K562 (cell line): ENCODE results near the gene ZNF774. TPM values are rescaled to one million over a fixed set of nuclear protein-coding genes. Genes with fewer than 3 reads are reported as not detected.

Experiments used
- ARID2 ChIP-seq: fragments of 450-650 bp; IDR thresholded peaks from 2 replicates; pipeline ENCODE4 v1.6.1; 2017; ENCODE audit warnings: antibody characterized with exemption, mild to moderate bottlenecking
- FOXA3 ChIP-seq, 2 experiments: fragments of 450-650 bp in 1 of 2; sonication (generic) in 1 of 2; formaldehyde crosslinking; IDR thresholded peaks in 1 of 2; conservative IDR thresholded peaks in 1 of 2; 2 replicates each; pipeline versions ENCODE4 v1.4.0 to v1.8.0; 2020 to 2022; ENCODE audit warnings: mild to moderate bottlenecking in 2 of 2, missing genetic modification reagents in 1 of 2
- HDGF ChIP-seq: fragments of 450-650 bp; IDR thresholded peaks from 2 replicates; pipeline ENCODE4 v1.6.1; 2016
- MCM5 ChIP-seq: fragments of 450-650 bp; IDR thresholded peaks from 2 replicates; pipeline ENCODE4 v1.6.1; 2016; ENCODE audit warnings: low read depth
- MEF2D ChIP-seq: conservative IDR thresholded peaks from 2 replicates; pipeline ENCODE4 v1.6.1; 2016; ENCODE audit warnings: low read depth, missing genetic modification characterization, missing compliant biosample characterization
- NONO ChIP-seq, 2 experiments: fragments of 200-400 bp in 1 of 2; fragments of 450-650 bp in 1 of 2; formaldehyde crosslinking in 1 of 2; IDR thresholded peaks; 2 replicates each; pipeline ENCODE4 v1.6.1; 2017; ENCODE audit warnings: low read depth in 2 of 2, mild to moderate bottlenecking in 2 of 2, moderate library complexity in 2 of 2, low read length in 1 of 2
- SIN3B ChIP-seq: fragments of 450-650 bp; IDR thresholded peaks from 2 replicates; pipeline ENCODE4 v1.6.1; 2017; ENCODE audit warnings: low read depth, mild to moderate bottlenecking, moderate library complexity
- TBL1XR1 ChIP-seq, 2 experiments: IDR thresholded peaks; 2 replicates each; pipeline ENCODE4 v1.6.1; 2012; ENCODE audit warnings: improper control_type of control experiment in 2 of 2, low read length in 2 of 2, mild to moderate bottlenecking in 1 of 2
- ZFP36 ChIP-seq: fragments of 150-350 bp; IDR thresholded peaks from 2 replicates; pipeline ENCODE4 v1.6.1; 2018; ENCODE audit warnings: low read length, low read depth; ENCODE audit not compliant: partially characterized antibody
- ZNF224 ChIP-seq: sonication (generic); formaldehyde crosslinking; IDR thresholded peaks from 2 replicates; pipeline ENCODE4 v1.8.0; 2022; ENCODE audit warnings: mild to moderate bottlenecking, missing genetic modification reagents
- polyA plus RNA-seq, 8 experiments: library from polyadenylated mRNA; depleted of rRNA in 4 of 8; stranded (reverse) in 5 of 8; unstranded in 3 of 8; fragments of >200 nt; fragmentation: Nextera tagmentation in 2 of 8; fragmentation: Illumina TruSeq in 1 of 8; extraction: Ambion mirVana in 2 of 8; extraction: Trizol in 1 of 8; gene quantifications; 2 replicates each; pipeline versions ENCODE4 v1.2.1 to v1.2.3, GENCODE V29; 2011 to 2014; ENCODE audit warnings: inconsistent platforms in 1 of 8, missing spikeins in 1 of 8
- total RNA-seq, 7 experiments: library from RNA; depleted of rRNA in 6 of 7; stranded (reverse); fragments of >200 nt in 6 of 7; fragmentation: Illumina TruSeq in 2 of 7; extraction: Trizol in 2 of 7; gene quantifications; 2 replicates each; pipeline versions ENCODE4 v1.2.1 to v1.2.3, GENCODE V29; 2011 to 2021; ENCODE audit warnings: low replicate concordance in 1 of 7
- TF ChIP-seq, protein P1 (sequence below), 2 experiments: fragments of 450-650 bp in 1 of 2; sonication (generic) in 1 of 2; formaldehyde crosslinking in 1 of 2; IDR thresholded peaks; 2 replicates each; pipeline versions ENCODE4 v1.7.1 to v1.9.0; 2016 to 2022; ENCODE audit warnings: inconsistent platforms in 1 of 2, mild to moderate bottlenecking in 1 of 2, missing genetic modification reagents in 1 of 2
- TF ChIP-seq, protein P2 (sequence below): sonication (generic); formaldehyde crosslinking; IDR thresholded peaks from 2 replicates; pipeline ENCODE4 v1.8.0; 2022; ENCODE audit warnings: missing genetic modification reagents, mild to moderate bottlenecking, borderline replicate concordance
- TF ChIP-seq, protein P3 (sequence below): fragments of 250-450 bp; sonication (Bioruptor Pico); IDR thresholded peaks from 2 replicates; pipeline ENCODE4 v1.6.1; 2021; ENCODE audit warnings: mild to moderate bottlenecking

Gene ZNF774
- total and polyA plus RNA-seq, 9 of the 15 experiments (the other 6 are each of a cell fraction or from before 2014, with no cell fraction given) = 0.32 to 2.0 (median 1.2) TPM

DNA sequence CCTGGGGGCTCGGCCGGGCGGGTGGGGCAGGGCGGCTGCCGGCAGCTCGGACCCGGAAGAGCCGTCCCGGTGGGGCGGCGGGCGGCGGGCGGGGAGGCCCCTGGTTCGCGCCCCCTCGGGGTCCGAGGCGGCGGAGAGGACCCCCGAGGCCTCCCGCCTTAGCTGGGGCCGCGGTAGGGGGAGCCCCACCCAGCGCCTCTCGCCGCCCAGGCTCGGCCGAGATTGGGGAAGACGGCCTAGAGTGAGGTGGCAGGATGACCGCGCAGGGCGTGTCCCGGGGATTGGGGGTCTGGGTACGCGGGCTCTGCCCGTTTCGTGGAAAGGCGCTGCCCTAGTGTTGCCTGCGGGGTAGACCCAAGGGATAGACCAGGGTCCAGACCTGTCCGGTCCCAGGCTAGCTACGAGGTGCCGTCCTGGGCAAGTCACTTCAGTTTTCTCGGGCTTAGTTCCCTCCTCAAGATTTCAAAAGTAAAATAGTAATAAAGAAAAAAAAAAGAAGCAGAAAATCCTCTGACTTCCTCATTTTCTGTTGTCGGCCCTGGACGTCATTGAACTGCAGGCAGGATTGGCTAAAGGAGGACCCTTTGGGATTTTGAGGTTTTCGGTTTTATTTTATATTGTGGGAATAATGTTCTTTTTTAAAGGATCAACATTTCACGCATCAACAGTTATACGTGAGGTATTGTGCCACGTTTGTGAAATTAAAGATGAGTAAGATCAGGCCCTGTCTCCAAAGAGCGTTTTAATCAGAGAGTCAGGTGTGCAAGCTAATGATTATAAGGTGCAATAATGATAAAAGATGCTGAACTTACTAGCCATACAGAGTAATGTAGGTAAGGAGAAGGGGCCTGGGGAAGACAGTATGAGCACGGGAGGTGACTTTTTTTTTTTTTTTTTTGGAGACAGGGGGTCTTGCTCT is 36.6 kb downstream of the ZNF774 start (continued):
- TF ChIP-seq FOXA3 (CRISPR knock-in tag; conservative IDR thresholded peaks at IDR 0.05 in 1 of 2, IDR thresholded peaks at IDR 0.05 in 1 of 2) = peak in 1 of 2 experiments; percentile 38; a peak in 2 of 4 replicates
- TF ChIP-seq, protein P1, sequence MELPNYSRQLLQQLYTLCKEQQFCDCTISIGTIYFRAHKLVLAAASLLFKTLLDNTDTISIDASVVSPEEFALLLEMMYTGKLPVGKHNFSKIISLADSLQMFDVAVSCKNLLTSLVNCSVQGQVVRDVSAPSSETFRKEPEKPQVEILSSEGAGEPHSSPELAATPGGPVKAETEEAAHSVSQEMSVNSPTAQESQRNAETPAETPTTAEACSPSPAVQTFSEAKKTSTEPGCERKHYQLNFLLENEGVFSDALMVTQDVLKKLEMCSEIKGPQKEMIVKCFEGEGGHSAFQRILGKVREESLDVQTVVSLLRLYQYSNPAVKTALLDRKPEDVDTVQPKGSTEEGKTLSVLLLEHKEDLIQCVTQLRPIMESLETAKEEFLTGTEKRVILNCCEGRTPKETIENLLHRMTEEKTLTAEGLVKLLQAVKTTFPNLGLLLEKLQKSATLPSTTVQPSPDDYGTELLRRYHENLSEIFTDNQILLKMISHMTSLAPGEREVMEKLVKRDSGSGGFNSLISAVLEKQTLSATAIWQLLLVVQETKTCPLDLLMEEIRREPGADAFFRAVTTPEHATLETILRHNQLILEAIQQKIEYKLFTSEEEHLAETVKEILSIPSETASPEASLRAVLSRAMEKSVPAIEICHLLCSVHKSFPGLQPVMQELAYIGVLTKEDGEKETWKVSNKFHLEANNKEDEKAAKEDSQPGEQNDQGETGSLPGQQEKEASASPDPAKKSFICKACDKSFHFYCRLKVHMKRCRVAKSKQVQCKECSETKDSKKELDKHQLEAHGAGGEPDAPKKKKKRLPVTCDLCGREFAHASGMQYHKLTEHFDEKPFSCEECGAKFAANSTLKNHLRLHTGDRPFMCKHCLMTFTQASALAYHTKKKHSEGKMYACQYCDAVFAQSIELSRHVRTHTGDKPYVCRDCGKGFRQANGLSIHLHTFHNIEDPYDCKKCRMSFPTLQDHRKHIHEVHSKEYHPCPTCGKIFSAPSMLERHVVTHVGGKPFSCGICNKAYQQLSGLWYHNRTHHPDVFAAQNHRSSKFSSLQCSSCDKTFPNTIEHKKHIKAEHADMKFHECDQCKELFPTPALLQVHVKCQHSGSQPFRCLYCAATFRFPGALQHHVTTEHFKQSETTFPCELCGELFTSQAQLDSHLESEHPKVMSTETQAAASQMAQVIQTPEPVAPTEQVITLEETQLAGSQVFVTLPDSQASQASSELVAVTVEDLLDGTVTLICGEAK (IDR thresholded peaks at IDR 0.05) = peak; percentile 54; the same call in 1 of the 2 replicates
- TF ChIP-seq, protein P1 (CRISPR knock-in tag; IDR thresholded peaks at IDR 0.05) = no peak; the same call in 1 of the 2 replicates
- TF ChIP-seq, protein P2, sequence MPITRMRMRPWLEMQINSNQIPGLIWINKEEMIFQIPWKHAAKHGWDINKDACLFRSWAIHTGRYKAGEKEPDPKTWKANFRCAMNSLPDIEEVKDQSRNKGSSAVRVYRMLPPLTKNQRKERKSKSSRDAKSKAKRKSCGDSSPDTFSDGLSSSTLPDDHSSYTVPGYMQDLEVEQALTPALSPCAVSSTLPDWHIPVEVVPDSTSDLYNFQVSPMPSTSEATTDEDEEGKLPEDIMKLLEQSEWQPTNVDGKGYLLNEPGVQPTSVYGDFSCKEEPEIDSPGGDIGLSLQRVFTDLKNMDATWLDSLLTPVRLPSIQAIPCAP (CRISPR knock-in tag) = no peak
- TF ChIP-seq, protein P3, sequence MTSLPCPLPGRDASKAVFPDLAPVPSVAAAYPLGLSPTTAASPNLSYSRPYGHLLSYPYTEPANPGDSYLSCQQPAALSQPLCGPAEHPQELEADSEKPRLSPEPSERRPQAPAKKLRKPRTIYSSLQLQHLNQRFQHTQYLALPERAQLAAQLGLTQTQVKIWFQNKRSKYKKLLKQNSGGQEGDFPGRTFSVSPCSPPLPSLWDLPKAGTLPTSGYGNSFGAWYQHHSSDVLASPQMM (CRISPR knock-in tag) = no peak
- no peak for TF ChIP-seq MCM5
- TF ChIP-seq ZFP36 = no peak
- TF ChIP-seq ZNF224 (CRISPR knock-in tag) = no peak
- TF ChIP-seq ARID2 = no peak
- peak in 1 of 2 experiments; percentile 48; a peak in 2 of 4 replicates for TF ChIP-seq NONO (IDR thresholded peaks at IDR 0.05; ENCODE audit: low read depth in 2 of 2, low read length in 1 of 2)
- no peak for TF ChIP-seq TBL1XR1 (IDR thresholded peaks at IDR 0.05; ENCODE audit: low read length in 2 of 2)
- 0 out of 2 replicates have a peak, but pooled peaks have one; percentile 27 for TF ChIP-seq SIN3B
- no peak for TF ChIP-seq MEF2D (tag)
- TF ChIP-seq HDGF = no peak
